CD4-positive, alpha-beta T cell treated with Interleukin-4 for 1 hour (primary cell): ENCODE measurements around the gene MYCL.
A peak's percentile ranks its signal among the peaks of the same experiment; 100 is the strongest.

ENCODE experiments used
- DNase-seq, 2 donors: peaks; one replicate each; pipeline ENCODE4 v3.0.0-alpha.2; 2020 to 2022

The MYCL gene, protein sequence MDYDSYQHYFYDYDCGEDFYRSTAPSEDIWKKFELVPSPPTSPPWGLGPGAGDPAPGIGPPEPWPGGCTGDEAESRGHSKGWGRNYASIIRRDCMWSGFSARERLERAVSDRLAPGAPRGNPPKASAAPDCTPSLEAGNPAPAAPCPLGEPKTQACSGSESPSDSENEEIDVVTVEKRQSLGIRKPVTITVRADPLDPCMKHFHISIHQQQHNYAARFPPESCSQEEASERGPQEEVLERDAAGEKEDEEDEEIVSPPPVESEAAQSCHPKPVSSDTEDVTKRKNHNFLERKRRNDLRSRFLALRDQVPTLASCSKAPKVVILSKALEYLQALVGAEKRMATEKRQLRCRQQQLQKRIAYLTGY

DNA sequence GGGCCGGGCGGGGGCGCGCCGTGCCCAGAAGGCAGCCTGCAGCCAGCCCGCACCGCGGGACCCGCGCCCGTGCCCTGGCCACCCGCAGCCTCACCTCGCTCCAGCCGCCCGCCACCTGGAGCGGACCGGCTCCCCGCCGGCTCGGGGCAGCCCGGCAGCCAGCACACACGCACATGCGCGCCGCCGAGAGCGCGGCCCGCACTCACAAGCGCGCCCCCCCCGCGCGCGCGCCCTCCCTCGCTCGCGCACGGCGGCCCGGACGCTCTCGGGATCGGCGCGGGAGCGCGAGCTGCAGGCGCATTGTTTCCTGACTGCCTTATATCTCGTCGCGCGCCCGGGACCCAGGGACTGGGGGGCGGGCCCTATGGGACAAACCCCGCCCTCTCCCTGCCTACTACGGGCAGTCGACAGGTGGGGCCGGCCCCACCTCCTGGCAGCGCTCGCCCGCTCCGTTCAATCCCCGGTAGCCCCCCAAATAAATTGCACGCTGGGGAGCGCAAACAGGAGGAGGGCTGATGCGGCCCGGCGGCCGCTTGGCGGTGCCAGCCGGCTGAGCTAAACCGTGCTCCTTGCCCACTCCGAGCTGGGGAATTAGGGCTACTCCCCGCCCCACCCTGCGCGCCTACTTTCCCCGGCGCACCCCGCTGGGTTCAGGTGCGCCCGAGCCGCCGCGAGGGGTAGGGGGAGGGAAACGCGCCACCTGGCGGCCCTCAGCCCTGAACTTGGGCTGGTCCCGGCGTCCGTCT is at the start of gene MYCL:
Gene MYCL (minus strand): TSS at position 204 of the 746 bp plus-strand sequence. CDS start 483 bp downstream, outside the sequence.
- DNase-seq: peak; percentile 69 to 72

DNA sequence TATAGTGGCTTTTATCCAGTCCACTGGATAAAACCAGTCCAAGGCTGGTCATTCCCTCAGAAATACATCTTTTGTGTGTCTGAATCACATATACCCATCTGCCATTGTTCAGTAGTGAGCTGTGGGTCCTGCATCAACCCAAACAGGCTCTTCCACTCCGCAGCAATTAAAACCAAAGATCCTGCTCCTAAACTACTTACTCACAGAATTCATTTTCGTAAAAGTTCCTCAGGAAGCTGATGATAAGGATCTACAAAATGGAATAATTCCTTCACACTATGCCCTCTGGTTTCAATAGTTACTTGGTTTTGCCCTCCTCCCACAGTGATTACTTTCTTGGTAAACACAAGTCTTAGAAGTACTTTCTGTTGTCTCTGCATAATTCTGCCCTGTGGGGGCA is 48.2 kb upstream of the MYCL start:
- DNase-seq: no peak

DNA sequence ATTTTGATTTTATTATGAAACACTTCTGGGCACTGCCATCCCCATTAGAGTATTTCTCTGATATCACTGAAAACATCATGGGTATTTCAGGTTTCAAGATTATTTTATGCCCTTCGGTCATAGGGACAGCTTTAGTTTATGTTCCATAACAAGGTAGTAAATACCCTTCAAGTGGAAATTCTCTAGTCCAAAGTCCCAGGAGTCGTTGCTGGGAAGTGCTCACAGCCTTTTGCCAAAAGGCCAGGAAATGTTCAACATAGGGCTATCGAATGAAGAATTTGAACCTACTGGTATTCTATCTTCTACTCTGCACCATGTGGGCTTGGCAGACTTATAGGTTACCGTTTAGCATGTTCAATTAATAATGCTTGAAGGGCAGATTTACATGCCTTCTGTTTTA is 45.5 kb upstream of the MYCL start:
- DNase-seq: no peak

DNA sequence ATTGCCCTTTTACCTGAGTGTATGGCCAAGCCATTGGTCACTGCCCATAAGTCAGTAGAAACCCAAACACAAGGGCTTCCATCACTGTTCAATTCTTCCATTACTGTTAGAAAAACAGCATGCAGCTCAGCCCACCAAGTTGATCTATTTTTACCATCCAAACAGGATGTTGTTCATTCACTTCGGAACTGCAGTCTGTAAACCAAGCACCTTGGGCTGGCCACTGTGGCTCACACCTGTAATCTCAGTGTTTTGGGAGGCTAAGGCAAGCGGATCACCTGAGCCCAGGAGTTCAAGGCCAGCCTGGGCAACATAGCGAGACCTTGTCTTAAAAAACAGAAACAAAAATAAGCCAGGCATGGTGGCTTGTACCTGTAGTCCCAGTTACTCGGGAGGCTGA is 44.5 kb upstream of the MYCL start:
- DNase-seq: no peak

DNA sequence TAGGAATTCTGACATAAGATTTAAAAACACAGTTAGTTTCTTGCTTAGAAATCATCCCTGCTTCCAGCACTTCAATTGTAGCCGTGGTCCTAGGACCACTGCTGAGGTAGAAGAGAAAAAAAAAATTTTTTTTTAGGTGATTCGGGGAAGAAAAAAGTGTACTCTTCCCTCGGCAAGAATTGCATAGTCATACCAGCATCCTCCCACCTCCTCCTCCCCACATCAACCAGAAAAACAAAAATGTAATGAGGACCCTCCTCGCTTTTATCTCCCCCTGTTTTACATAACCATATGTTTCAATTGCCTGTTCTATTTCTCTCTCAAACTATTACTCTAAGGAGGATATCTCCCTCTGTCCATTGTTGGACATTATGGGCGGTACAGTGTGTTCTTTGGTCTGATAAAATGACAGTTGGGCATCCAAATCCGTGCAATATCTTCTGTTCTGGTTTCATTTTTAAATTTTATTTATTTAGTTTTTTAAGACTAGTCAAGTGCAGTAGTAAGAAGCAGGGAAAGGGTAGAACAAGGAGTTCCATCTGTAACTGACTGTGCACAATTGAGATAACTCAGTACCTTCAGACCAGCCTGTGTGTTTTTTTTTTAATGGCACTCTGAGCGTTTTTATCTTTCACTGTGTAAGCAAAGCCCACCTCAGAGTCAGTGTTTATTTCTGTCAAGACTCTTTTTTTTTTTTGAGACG is 42.8 kb upstream of the MYCL start:
- no peak for DNase-seq

DNA sequence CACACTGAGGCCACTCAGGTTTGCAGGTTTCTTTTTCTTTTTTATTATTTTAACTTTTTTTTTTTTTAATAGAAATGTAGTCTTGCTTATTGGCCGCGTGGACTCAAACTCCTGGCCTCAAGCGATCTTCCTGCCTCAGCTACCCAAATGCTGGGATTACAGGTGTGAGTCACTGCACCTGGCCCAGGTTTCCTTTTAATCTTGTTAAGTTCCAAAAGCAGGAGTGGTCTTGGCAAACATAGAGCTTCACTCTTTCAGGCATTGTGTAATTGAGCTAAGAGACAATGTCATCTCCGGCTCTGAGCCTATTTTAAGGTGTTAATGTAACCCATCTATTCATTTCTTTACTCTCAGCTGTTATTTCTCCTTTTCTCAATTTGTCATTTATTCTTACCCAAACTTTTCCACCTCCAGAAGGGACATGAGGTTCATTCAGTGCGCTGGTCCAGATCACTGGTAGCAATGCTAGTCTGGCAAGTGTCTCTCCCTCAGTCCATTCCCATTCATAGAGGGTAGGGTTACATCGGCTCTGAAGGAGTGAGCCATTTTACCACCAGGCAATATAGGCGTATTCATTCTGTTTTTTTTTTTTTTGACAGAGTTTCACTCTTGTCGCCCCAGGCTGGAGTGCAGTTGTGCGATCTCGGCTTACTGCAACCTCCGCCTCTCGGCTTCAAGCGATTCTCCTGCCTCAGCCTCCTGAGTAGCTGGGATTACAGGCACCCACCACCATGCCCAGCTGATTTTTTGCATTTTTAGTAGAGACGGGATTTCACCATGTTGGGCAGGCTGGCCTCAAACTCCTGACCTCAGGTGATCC is 42.0 kb upstream of the MYCL start:
- DNase-seq: no peak

DNA sequence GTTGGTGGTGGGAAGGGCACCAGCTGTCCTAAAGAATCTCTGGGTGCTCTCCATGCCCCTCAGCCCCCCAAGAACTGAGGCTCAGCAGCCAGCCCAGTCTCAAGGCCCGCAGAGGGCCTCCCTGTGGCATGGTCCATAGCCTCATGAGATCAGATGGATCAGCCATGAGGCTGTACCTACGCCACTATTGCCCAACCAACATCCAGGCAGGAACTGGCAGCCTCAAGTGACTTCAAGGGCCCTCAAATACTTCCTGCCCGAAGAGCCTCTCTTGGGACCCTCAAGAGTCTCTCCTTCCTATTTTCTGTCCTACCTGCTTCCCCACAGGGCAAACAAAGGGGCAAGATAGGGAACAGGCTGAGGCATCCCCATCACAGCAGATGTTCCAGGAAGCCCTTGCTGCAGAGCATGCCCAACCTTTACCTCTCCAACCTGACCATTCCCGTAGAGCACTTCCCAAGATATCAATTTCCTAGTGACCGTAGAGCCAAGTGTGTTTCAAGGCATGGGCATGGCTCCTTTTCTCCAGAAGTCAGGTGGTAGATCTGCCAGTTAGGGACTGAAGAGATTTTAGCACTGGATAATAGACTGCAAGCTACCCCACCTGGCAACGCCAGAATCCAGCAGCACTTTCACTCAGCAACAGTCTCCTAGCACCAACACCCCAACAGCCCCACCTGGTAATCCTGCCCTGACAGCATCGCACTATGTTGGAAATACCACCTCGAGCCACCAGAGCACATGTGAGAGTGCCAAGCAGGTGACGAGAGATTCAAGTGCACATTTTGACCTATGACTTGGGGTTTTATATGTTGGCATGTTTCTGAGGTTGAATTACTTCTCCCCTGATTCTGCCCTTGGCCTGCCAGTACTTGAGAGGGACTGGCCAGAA is 39.5 kb upstream of the MYCL start:
- no peak for DNase-seq

DNA sequence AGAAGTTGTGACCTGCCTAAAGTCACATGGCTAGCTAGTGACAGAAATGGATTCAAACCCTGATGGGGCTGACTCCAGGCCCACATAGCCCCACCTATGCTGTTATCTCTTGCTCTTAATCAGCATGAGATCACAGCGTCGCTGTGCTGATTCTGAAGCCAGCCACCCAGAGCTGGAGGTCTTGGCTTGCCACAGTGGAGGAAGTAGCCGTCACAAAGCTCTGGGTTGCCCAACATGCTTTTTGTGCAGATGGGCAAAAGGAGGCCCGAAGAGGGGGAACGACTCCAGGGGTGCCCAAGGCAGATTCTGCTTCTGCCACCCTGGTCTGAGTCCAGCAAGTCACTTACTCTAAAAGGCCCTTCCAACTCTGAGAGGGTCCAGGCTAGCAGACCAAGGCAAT is 38.5 kb upstream of the MYCL start:
- DNase-seq: peak in 1 of 2 donors; percentile 36

DNA sequence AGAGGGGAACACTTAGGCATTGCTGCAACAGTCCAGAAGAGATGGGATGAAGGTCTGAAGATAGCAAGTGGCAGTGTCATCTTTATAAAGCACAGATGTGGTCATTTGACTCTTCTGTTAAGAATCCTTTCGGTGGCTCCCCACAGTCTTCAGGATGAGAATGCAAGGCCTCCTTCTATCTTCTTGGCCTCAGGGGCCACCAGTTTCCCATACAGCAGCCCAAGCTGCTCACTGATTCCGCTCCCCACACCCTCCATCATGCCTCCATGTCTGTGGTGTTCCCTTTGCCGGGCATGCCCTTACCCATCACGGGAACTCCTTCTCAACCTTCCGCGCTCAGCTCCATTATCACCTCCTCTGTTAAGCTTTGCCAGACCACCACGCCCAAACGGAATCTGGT is 37.1 kb upstream of the MYCL start:
- DNase-seq: no peak

DNA sequence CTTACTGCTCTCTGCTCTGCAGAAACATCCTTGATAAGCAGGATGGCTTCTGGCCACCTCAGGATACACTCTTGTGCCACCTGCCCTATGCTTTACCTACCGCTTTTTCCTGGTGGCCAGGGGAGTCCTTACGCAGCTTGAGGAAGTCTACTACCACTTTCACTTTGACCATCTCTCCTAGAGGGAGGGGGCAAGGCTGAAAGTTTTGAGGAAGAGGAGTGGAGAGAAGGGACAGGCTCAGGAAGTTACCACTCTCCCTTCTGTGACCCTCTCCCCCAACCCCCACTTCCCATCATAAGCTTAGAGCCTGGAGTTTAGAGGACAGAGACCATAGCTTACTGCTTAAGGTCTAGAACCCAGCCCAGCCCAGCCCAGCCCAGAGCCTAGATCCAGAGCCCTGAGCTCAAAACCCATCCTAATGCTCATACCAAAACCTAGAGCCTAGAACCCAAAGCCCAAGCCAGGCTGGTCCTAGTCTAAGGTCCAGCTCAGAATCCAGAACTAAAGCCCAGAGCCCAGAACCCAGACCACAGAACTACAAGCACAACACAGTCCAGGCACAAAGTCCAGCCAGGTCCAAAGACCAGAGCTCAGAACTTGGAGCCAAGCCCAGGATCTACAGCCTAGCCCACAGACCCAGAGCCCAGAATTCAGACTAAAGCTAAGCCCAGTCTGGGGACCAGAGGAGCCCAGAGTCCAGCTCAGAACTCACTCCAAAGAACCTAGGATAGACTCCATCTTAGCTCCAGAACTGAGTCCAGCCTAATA is 35.2 kb upstream of the MYCL start:
- DNase-seq: no peak

DNA sequence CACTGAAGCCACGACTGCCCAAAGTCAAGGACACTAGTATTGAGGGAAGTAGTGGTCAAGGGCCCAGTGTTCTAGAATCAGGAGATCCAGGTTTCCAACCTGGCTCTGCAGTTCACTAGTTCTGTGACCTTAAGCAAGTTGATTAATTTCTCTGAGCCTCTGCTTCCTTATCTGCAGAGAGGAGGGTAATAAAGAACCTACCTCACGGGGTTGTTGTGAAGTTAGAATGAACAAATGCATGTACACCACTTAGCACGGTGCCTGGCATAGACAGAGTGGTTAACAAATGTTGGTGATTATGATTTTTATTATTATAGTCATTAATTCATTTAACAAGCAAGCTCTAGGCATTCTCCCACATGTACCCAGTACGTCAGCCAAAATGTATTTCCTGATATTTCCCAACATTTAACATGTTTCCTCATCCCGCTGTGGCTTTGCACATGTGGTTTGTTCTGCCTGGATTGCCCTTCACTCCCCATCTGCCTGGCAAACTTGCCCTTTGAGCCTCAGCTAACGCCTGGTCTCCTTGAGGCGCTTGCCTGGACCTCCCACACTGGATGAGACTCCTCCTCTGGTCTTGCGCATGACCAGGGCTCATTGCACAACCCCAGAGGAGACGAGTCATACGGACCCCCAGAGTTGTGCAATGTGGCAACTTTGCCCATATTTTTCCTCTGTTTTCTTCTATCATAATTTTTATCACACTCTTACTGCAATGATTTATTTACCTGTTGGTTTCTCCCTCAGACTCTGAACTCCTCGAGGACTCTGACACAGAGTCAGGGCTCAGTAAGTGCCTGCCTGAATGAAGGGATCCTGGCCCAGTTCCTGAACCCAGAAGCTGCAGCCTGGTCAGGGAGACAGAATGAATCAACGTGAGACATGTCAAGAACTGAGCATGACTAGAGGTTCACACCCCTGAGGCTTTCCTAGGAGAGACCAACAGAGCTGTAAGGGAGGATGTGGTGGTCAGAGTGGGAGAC is 32.5 kb upstream of the MYCL start:
- DNase-seq: peak in 1 of 2 donors; percentile 74

DNA sequence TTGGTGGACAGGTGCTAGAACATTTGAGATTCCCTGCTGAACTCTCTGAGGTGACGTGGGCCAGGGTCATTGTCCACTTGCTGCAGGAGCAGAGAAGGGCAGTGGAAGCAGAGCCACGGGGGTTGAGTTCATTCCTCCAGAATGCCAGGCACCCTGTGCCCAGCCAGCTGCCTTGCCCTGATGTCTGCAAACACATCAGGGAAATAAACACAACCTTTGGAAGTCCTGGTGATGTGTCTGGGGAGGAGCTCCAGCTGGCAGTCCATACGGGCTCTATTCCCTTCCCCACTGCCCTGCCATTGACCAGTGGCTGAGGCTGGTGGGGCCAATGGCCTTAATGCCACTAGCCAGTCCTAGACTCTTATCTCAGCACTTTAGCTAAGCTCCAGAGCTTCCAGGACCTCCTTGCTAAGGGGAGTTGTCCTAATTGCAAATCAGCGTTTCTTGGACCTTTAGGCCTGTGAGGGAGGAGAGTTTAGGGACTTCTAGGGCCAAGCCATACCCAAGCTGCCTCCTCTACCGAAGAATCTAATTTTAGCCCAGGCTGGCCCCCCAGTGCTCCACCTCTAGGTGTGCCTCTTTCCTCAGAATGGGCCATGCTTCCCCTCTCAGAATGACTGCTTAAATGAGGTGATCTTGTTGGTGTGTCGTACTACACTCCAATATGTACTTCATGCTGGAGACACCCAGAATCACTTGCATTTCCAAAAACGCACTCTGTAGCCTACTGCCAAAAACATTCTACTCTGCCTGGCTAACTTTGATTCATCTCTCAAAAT is 27.3 kb upstream of the MYCL start:
- no peak for DNase-seq

DNA sequence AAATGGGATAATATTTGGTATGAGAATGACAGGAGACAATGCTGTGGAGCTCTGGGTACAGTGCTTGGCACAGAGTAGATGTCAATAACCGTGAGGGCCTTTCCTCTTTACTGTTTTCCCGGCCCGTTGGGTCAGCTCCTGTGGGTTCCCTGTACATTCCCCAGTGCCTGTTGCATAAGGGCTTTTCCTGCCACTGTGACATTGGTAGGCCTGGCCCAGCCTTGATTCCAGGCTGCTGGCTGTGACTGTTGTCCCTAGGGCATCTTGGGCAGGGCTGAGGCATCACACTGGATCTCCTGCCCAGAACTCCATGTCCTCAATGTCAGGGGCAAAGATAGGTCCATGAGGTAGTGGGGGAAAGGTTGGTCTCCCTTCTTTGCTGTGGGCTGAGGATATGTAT is 25.8 kb upstream of the MYCL start:
- DNase-seq: no peak

DNA sequence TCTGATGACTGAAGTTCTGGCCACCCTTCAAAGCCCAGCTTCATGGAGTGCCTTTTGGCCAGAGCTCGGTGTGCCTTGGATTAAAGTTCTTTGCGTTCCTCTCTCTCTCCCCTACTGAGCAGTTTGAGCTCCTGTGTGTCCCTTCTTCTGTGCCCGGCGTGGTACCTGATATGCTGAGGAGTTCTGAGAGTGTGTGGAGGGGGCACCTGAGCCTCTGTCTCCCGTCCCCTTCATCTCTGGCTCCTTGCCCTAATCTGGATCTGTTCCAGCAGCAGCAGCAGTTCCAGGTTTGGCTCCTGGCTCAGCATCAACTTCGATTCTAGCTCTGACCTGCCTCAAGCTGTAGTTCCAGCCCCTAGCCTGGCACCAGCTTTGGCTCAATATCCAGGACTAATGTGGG is 25.1 kb upstream of the MYCL start:
- no peak for DNase-seq

DNA sequence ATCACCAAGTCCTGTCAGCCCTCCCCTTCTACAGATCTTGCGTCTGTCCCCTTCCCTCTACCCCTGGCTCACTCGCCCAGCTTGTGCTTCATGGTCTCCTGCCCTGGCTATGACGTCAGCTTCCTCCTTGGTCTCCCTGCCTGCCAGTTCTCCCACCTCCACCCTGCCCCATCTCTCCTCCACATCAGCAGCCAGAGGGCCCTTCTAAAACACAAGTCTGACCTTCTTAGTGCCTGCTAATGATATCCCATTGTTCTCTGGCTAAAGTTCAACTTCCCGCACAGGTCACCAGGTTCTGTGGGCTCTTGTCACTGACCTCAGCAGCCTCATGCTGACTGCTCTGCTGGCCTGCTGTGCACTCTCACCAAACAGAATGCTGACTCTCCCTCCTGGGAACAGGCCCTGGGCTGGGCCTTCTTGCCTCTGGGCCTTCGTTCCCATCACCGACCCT is 24.7 kb upstream of the MYCL start:
- peak in 1 of 2 donors; percentile 31 for DNase-seq

DNA sequence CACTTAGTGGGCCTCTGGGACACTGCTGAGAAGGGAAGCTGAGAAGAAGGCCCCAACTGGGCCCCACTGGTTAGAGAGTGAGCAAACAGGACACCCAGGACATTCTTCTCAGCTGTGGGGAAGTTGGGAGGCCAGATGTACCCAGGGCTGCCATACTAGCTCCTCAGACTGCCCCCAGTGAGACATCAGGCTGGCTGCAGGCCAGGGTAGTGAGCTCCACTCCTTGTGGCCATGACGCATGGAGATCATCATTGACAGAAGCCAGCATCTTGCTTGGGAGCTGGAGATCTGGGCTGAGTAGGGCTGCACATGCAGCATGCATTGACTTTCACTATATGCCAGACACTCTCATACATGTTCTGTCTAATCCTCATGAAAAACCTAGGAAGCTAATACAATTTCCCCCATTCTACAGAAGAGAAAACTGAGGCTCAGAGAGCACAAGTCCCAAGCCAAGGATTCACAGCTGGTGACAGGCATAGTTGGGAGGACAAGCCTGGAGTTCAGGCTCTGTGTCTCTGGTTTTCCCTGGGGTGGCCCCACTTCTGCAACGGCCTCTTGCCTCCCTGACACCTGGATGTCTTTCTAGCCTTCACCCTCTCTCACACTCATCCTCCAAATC is 24.1 kb upstream of the MYCL start:
- DNase-seq: peak in 1 of 2 donors; percentile 16

DNA sequence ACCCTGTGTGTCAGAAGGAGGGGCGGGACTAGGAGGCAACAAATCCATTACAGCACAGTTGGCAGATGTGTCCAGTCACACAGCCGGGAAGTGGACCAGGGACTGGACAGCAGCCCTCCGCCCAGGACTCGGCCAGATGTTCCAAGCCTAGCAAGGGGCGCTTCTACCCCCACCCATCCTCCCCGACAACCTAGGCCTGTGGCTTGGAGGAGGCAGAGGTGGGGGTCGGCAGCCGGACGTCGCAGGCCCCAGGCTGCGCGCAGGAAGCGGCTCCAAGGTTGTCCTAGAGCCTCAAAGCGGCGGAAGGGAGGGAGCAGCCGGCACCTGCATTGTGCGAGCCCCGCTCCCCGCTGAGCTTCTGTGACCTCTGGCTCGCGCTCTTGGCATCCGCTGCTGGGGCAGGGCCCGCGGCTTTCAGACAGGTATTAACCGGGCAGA is 20.6 kb upstream of the MYCL start:
- DNase-seq: no peak

DNA sequence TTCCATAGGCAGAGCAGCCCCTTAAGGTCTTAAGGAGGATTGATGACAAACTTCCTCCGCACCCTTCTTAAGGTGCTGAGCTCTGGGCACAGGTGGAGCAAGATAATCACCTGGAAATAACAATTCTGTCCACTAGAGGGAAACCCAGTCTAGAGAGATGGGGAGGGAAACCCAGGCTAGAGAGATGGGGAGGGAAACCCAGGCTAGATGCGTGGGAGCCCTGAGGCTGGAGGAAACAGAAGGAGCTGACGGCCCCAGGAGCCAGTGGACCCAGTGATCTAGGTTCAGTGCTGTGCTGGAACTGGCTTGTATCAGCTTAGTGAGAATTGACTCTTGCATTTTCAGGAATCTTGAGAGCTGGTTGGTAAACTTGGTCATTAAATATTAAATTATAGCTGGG is 17.8 kb upstream of the MYCL start:
- DNase-seq: peak; percentile 51 to 75
